HG03442 (cell line): Measurements from ENCODE around the gene FRMD4A.
"Not testable (repeated sequence)": the region's sequence is repeated elsewhere in the genome, so short reads cannot be mapped to it uniquely, and the experiment has no call there.

Experiments
- ATAC-seq: cut with Tn5 transposase; IDR thresholded peaks from one replicate; pipeline ENCODE4 v1.9.1; 2021; ENCODE audit warnings: mild to moderate bottlenecking, moderate library complexity; ENCODE audit not compliant: unreplicated experiment

Gene FRMD4A

DNA sequence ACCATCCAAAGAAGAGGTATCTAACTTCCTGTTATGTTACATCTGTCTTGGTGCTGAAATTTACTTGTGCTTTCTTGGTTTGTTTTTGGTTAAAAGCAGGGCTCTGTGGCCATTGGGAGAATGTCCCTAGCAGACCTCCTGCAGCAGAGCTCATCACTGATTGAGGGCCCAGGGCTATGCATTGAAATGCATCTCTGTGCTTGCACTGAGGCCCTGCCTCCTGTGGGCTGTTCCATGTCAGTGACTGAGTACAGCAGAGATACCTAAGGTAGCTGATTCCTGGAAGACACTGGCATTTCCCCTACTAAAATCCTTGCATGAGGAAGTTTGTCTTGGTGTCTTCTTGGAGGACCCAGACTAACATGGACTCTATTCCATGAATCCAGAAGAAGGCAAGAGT, 213.9 kb downstream of the FRMD4A start:
- ATAC-seq, result no peak

DNA sequence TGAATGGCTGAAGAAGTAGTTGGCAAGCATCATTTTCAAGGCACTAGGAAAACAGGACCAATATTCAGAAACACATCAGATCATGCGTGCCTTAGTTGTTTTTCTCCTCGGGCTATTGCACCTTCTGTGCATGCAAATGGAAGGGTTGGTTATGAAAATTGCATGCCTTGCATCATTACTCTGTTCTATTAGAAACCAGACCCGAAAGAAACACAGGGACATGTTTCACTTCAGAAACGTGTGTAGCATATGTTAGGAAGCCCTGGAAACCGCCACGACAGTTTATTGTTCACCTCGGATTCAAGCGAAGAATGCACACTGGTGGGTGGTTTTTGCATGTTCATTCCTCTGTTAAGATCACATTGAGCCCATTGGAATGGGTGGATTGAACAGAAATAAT, 214.7 kb downstream of the FRMD4A start:
- ATAC-seq, result no peak

DNA sequence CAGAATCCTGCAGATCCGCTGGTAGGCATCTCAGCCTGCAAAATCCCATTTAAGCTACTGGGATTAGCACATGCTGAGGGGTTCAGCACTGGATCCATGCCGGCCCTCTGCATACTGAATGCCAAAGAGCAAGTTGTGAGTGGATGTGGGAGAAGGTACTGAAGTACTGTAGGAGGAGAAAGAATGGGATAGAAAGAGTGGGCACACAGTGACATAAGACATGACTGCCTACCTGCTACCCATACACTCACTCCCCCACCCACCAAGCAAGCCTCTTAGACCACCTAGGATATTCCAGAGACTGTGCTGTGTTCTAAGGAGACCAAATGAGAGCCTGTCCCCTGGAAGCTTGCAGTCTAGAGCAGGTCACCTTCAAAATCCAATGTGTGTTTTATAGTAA, 215.9 kb downstream of the FRMD4A start:
- ATAC-seq, result no peak

DNA sequence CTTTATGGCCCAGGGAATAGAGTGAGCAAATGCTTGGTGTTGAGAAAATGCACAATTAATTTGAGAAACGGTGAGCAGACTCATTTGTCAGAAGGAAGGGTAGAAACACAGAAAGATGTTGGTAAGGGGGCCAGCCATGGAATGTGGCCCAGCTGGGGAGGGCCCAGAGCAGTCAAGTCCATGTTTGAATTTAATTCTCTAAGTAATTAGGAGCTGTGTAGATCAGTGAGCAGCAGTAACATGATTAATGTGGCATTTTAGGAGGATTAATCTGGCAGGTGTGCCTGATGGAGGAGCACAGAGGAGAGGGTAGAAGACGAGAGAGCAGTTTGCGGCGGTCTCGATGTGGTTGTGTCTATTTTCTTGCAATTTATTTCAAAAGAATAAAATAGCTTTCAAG, 218.7 kb downstream of the FRMD4A start:
- no peak for ATAC-seq

DNA sequence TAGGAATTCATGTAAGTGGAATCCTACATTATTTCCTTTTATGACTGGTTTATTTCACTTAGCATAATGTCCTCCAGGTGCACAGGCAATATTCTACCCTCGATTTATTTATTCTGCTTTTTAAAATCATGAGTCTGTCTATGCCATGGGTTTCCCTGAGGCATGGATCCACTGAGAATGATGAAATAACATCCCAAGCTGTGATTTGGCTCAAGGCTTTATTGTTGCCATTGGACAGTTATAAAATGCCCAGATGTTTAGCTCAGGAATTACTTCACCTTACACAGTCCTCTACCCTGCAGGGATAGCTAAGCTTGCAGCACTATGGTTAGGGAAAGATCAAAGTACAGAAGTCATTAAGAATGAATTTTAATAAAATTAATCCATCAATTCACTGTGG, 219.5 kb downstream of the FRMD4A start:
- ATAC-seq, result no peak

DNA sequence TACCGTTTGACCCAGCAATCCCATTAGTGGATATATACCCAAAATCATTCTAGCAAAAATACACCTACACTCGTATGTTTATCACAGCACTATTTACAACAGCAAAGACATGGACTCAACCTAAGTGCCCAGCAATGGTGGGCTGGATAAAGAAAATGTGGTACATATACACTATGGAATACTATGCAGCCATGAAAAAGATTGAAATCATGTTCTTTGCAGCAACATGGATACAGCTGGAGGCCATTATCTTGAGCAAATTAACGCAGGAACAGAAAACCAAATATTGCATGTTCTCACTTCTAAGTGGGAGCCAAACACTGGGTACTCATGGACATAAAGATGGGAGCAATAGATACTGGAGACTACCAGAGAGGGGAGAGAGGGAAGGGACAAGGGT, 223.9 kb downstream of the FRMD4A start:
- ATAC-seq, result no peak

DNA sequence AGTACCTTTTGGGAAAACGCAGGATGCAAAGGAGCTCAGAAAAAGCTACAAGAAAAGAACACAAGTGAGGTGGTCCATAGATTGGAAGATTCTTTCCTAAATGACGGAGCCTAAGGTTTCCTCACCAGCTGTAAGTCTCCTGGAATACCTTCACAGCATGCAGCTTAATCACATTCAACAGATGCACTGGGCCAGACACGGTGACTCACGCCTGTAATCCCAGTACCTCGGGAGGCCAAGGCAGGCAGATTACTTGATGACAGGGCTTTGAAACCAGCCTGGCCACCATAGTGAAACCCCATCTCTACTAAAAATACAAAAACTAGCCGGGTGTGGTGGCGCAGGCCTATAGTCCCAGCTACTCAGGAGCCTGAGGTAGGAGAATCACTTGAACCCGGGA, 228.7 kb downstream of the FRMD4A start:
- ATAC-seq, result no peak

DNA sequence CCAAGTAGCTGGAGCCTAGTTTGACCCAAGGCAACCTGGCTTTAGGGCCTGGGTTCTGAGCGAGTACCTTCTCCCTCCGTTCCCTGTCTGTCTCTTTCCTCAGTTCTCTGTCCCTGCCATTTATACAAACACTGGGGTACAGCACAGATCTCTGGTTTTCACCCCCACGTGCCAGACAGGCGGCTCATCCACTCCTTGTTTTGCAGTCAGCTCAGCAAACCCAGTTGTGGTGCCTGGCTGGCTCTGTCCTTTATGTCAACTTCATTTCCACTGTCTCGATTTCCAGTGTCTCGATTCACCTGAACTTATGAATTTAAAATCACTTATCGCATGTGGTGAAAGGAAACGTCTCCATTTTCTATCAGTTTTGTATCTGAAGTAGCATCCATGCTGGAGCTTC, 230.8 kb downstream of the FRMD4A start:
- ATAC-seq, result no peak

DNA sequence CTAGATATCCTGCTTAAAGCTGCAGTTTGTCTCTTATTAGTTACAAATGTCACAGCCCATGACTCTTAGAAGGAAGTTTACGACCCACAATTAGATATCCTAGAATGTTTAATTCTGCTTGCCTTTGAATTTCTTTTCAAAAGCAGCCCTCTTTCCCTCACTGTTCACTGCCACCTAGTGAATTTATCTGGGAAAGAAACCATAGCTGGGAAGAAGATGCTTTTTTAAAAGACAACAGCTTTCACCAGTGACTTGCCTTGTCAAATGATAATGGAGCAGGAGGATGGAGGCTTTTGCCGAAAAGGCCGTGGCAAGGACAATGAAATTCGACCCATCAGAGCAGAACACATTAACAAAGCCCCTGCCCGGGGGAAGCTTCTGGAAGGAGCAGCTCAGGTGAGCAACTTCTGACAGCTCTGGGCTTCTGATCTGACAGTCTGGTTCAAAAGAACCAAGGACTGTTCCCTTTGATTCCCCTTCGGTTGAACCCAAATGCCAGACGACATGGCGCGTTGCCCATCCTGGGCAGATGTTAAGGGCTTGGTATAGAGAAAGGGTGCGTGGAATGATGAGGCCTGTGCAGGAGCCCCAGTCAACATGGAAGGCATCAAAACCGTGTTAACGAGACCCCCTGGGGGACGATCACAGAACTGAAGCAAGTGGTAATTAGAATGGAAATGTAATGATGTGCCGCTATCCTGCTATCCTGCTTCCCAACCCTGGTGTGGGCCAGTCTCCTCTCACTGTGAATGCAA, 236.8 kb downstream of the FRMD4A start:
- no peak for ATAC-seq

DNA sequence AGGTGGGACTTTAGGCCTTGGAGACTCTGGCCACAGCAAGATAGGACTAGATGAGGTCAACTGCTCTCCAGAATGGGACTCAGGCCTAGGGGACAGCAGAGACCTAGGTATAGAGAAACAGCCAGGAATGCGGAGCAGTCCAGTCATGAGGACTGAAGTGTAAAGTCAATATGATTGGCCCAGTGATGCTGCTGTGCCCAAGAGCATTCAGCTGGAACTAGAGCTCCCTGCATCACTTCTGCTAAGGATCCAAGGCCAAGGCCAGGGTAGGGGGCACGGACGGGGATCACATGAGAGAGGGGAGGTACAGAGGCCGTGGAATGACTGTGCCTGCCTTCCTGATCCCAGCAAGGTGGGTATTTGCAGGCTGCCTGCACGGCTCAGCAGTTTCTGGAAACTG, 237.9 kb downstream of the FRMD4A start:
- no peak for ATAC-seq

DNA sequence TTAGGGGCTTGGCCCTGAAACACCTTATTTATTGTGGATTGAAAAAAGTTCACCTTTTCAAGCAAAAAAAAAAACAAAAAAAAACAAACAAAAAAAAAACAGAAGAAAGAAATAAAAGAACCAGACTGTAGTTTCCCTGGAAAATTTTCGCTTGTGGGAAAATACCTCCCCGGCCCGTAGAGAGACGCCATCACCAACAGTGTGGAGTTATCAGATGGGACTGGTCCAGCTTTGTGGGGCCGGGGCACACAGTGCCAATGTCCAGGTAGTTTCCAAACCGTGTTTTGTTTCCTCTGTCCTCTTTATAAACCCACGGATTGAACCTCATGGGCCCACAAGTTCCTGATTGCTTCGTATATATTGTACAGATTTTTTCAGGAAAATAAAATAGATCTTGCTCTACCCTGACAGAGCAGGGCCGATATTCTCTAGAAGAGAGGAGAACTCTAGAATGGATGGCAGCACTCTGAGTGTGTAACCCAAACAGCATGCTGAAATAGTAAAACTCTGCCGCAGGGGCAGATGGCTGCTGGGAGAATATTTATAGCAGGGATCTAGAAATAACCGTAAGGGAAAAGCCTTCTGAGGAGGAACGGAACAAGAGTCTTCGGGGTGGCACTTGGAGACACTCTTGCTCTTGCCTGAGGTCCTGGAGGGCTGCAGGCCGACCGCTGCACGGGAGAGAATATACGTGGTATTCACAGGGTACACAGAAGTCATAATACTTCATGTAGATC, 241.0 kb downstream of the FRMD4A start:
- no peak for ATAC-seq

DNA sequence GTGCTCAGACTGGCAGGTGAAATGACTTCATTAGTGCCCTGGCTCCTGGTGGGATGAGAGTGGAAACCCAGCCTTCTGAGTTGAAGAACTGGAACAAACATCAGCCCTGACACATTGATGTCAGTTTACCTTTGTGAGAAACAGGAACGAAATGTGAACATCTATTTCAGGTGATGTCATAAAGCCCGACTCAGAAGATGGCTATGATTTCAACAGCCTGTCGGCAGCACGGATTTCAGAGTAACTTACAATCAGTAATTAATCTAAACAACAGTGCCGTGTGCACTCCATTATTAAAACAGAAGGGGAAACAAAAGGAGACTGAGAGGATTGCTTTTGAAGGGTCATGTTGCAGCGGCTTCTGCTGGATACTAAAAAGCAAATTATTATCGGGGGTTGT, 243.2 kb downstream of the FRMD4A start:
- no peak for ATAC-seq

DNA sequence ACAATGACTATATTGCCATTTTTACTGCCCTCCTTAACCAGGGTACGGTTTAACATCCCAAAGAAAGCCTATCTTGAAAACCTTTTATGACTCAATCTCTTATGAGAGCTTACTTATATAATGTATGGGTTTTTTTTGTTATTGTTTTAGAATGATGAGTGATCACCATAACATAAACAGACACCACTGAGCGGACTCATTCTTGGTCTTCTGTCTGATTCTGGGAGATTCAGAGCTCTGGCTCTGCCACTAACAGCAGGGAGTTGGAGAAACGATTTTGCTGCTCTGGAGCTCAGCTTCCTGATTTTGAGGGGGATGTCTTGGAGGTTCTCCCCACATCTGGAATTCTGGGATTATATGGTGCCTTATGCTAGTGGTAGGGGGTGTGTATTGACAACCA, 244.1 kb downstream of the FRMD4A start:
- no peak for ATAC-seq

DNA sequence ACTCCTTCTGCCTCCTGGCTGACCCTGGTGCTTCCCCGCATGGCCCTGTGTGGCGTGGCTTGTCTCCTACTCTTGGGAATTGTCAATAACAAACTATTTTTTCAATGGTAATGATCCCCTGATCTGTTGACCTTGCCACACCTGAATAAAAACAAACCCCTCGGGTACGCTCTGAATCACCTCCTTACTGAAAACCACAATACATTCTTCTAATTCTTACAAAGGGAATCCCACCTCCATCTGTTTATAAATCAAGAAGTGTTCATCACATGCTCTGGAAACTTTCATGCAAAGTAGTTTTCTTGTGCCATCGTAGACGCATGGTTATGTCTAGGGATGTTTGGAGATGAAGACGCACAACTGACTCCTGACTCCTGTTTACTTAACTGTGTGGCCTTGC, 245.8 kb downstream of the FRMD4A start:
- ATAC-seq, result no peak

DNA sequence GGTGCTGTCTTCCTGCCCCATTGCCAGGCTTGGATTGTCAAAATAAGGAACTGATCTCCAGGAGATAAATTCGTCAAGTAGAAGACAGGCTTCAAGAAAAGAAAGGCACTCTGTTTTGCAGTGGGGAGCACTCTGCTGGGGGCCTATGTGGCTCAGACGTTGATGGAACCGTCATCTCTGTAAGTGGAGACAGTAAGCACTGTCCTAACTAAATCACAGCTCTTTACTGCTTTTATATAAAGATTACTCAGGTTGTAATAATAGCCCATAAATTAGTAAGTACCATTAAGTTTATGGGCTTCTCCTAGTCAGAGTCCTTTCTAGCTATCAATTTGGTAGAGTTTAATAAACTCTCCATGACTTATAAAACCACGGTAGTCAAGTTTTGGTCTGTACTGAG, 249.9 kb downstream of the FRMD4A start:
- ATAC-seq, result no peak

DNA sequence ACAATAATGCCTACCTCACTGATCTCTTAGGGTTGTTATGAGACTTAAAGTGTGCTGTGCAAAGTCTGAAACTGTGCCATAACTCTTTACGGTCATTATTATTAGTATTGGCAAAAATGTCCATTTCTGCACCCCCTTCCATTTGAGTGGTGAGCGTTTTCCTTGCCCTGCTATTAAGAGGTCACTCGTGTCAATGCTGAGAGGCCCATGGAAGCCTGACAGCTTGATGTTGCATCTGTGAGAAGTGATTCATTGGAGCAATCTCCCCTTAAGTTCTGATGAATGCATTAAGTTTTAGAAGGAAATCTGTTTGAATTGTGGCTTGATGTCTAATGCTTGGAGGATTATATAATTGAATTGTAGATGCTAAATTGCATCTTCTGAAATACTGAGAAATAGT, 253.3 kb downstream of the FRMD4A start:
- ATAC-seq, result no peak

DNA sequence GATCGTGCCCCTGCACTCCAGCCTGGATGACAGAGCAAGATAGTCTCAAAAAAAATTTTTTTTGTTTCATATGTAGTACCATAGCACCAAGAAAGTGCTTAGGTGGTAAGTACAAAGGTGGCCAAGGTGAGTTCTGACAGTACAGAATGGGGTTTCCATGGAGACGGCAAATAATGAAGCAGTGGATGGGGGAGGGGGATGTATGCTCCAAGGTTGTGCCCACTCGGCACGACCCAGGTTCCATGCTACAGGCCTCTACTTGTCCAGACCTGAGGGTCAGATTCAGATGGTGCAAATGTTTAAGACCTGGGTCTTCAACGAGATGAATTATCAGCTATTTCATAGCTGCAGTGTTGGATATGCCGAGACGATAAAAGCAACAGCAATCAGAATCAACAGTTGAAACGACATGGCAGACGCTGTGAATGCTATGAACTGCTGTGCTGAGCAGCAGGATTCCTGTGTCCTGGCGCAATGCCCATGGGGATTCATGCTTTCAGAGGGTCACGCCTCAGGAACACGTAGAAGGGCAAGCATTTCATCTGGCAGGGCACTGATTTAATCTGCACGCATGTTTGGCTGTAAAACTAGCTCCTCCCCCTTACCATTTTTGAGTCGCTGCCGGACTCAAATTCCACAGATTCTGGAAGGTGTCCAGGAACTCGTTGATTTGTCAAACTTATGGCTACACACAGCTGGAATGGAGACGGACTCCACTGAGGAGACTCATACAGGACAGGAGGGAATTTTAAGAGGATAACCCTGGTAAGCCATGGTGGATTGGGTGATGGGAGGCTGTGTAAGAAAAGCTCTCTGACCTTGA, 256.5 kb downstream of the FRMD4A start:
- ATAC-seq, result no peak

DNA sequence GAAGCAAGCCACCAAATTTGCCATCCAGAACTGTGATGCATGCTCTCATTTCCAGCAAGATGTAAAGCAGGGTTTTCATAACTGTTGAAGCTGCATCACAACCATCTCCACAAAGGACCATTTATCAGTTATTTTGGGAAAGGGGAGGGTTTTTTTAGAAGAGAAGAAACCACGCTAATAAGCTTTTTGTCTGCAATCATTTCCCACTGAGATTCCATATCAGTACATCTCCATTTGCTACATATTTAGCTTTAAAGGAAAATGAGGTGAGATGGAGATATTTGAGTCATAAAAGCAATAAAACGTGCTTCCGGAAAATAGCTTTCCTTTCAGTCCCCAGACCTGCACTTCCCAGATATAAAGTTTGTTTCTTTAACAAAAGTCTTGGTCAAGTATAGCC, 258.2 kb downstream of the FRMD4A start:
- no peak for ATAC-seq

DNA sequence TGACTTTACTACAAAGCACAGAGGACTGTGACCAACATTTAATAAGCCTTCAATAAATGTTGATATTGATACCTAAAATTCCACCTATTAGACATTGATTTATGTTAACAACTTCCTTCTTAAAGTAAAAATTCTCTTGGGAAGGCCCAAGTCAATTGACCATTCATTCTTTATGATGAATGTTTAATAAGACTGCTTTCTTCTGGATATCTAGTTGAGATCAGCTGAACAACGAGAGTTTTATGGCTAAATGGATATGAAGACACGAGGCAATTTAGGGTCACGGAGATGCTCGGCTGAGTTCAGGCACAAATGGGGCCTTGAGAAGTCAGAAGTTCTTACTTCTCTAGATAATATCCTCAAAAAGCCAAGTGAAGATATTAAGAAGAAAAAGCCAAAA, 258.8 kb downstream of the FRMD4A start:
- no peak for ATAC-seq

DNA sequence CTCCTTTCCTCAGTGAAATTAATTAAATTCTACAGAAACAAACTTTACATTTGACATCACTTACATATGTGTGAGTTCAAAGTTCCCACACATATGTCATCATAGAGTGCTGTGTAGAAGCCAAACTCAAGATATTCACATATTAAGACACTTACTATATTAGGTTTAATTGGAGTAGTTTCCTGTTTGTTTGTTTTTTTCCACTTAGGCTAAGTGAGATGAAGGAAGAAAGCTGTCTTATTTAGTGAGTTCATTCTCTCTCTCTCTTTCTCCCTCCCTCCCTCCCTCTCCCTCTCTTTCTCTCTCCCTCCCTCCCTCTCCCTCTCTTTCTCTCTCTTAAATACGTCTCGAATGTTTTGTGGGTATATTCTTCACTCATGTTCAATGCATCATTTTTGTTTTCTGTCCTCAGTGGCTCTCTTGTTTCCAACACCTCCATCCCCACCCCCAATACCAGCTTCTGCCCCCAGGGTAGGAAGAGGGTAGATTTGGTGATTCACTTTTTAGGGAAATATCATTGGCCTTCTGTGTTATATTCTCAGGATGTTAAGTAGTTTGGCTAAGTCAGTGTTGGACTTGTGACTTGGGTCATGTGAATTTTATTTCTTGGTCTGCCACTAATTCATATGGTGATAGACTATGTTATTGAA, 262.0 kb downstream of the FRMD4A start:
- ATAC-seq, result no peak

DNA sequence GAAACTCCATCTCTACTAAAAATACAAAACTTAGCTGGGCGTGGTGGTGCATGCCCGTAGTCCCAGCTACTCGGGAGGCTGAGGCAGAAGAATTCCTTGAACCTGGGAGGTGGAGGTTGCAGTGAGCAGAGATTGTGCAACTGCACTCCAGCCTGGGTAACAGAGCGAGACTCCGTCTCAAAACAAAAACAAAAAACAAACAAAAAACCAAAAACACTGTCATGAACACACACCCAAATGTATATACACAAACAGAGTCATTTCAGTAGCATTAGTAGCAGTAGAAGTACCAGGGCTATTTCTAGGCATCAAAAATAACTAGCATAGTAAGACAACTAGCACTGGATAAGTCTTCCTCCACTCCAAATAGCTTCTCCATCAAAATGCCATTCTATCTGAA, 263.1 kb downstream of the FRMD4A start:
- ATAC-seq, result not testable (repeated sequence)
